Natural killer cell (primary cell): ENCODE measurements around the gene RNF220. TPM values are rescaled to one million over a fixed set of nuclear protein-coding genes. Genes with fewer than 3 reads are reported as not detected.

Source experiments
- ATAC-seq, 3 donors: fragments of 150-1000 bp in 2 of 3; fragments of 200-7000 bp in 1 of 3; cut with Tn5 transposase; 1 replicate in 1 of 3; 2 replicates in 2 of 3; pipeline ENCODE4 v1.10.0; 2021; ENCODE audit warnings: mild to moderate bottlenecking in 2 of 3, moderate library complexity in 2 of 3
- DNase-seq, 2 donors: peaks; one replicate each; pipeline versions ENCODE4 v3.0.0 to v3.0.0-alpha.2; 2013 to 2021; ENCODE audit warnings: mixed read lengths in 1 of 2
- H3K27ac ChIP-seq: one replicate; pipeline ENCODE4 v1.5.1; 2013; ENCODE audit warnings: mild to moderate bottlenecking, low read length
- H3K27me3 ChIP-seq: one replicate; pipeline ENCODE4 v1.6.1; 2013; ENCODE audit warnings: low read length; ENCODE audit not compliant: control insufficient read depth, insufficient read depth
- H3K36me3 ChIP-seq: one replicate; pipeline ENCODE4 v1.6.1; 2013; ENCODE audit warnings: low read length; ENCODE audit not compliant: control insufficient read depth, insufficient read depth
- H3K4me1 ChIP-seq: one replicate; pipeline ENCODE4 v1.6.1; 2013; ENCODE audit warnings: low read length; ENCODE audit not compliant: control insufficient read depth, insufficient read depth
- H3K4me3 ChIP-seq: one replicate; pipeline ENCODE4 v1.5.1; 2013; ENCODE audit warnings: low read length
- H3K9me3 ChIP-seq: one replicate; pipeline ENCODE4 v1.6.1; 2013; ENCODE audit warnings: low read length; ENCODE audit not compliant: control insufficient read depth, insufficient read depth
- H3K27ac Mint-ChIP-seq, 2 donors: one replicate each; pipeline ENCODE4 v1.8.0; 2022; ENCODE audit warnings: mild to moderate bottlenecking in 2 of 2, mixed read lengths in 2 of 2, moderate library complexity in 1 of 2
- H3K27me3 Mint-ChIP-seq, 2 donors: one replicate each; pipeline ENCODE4 v1.8.0; 2022; ENCODE audit warnings: low read depth in 2 of 2, mixed read lengths in 2 of 2
- H3K36me3 Mint-ChIP-seq: one replicate; pipeline ENCODE4 v1.8.0; 2022; ENCODE audit warnings: mixed read lengths
- H3K4me1 Mint-ChIP-seq, 2 donors: one replicate each; pipeline ENCODE4 v1.8.0; 2022; ENCODE audit warnings: mixed read lengths in 2 of 2
- H3K4me3 Mint-ChIP-seq: one replicate; pipeline ENCODE4 v1.8.0; 2022; ENCODE audit warnings: mild to moderate bottlenecking, moderate library complexity, mixed read lengths
- H3K9me3 Mint-ChIP-seq, 2 donors: one replicate each; pipeline ENCODE4 v1.8.0; 2022; ENCODE audit warnings: mixed read lengths in 2 of 2
- WGBS: methylation state at CpG from one replicate; pipeline ENCODE4 v1.1.7; 2013; ENCODE audit warnings: missing lambda C conversion rate; ENCODE audit not compliant: insufficient coverage; 5-methylcytosine and 5-hydroxymethylcytosine counted together
- intact Hi-C: fragments of 100-400 bp; cut with micrococcal nuclease; formaldehyde crosslinking; loops from one replicate; pipeline ENCODE4 v1.14.2; 2022
- total RNA-seq, 4 donors: library from RNA; stranded (reverse); fragments of 120-200 nt in 1 of 4; gene quantifications; one replicate each; pipeline versions ENCODE4 v1.2.3 to v1.2.4, GENCODE V29; 2013 to 2022
- TF ChIP-seq, protein P1 (sequence below): fragments of 200-600 bp; IDR thresholded peaks from one replicate; pipeline ENCODE4 v1.8.0; 2022; ENCODE audit warnings: antibody characterized with exemption

The RNF220 gene
- total RNA-seq, 3 donors from 2014 or later (not counting 1 experiment from before 2014, with no cell fraction given): 88.5 to 107 (median 105) TPM

- peaks cover 0 to 24% of the 10 kb centered on the region in 2 donors for H3K4me1 Mint-ChIP-seq
- intact Hi-C loops: no loop called here
- H3K27ac ChIP-seq: no peak overlapping the region
- DNase-seq (no peak), ATAC-seq (no peak)
- H3K9me3 ChIP-seq: no peaks in the 10 kb centered on the region
- WGBS: 97% methylated on average over 18 of the region's 18 CpGs
- peaks cover 95% of the 10 kb centered on the region for H3K36me3 ChIP-seq
- TF ChIP-seq, protein P1, sequence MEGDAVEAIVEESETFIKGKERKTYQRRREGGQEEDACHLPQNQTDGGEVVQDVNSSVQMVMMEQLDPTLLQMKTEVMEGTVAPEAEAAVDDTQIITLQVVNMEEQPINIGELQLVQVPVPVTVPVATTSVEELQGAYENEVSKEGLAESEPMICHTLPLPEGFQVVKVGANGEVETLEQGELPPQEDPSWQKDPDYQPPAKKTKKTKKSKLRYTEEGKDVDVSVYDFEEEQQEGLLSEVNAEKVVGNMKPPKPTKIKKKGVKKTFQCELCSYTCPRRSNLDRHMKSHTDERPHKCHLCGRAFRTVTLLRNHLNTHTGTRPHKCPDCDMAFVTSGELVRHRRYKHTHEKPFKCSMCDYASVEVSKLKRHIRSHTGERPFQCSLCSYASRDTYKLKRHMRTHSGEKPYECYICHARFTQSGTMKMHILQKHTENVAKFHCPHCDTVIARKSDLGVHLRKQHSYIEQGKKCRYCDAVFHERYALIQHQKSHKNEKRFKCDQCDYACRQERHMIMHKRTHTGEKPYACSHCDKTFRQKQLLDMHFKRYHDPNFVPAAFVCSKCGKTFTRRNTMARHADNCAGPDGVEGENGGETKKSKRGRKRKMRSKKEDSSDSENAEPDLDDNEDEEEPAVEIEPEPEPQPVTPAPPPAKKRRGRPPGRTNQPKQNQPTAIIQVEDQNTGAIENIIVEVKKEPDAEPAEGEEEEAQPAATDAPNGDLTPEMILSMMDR: no peak
- no peaks in the 10 kb centered on the region for H3K9me3 Mint-ChIP-seq
- H3K27ac Mint-ChIP-seq: no peak overlapping the region
- no peak overlapping the region for H3K4me3 ChIP-seq
- no peaks in the 10 kb centered on the region for H3K4me1 ChIP-seq
- H3K4me3 Mint-ChIP-seq: no peak overlapping the region
- H3K27me3 Mint-ChIP-seq: no peaks in the 10 kb centered on the region
- H3K27me3 ChIP-seq: no peaks in the 10 kb centered on the region
- peaks cover 14% of the 10 kb centered on the region for H3K36me3 Mint-ChIP-seq
Observed at GRCh38 chr1:44645476-44646244, 240.6 kb downstream of the RNF220 start.

- no peak overlapping the region for H3K27ac ChIP-seq
- no peak overlapping the region for H3K4me3 Mint-ChIP-seq
- ATAC-seq: no peak
Observed at GRCh38 chr1:44646261-44647110, 241.4 kb downstream of the RNF220 start.

DNA sequence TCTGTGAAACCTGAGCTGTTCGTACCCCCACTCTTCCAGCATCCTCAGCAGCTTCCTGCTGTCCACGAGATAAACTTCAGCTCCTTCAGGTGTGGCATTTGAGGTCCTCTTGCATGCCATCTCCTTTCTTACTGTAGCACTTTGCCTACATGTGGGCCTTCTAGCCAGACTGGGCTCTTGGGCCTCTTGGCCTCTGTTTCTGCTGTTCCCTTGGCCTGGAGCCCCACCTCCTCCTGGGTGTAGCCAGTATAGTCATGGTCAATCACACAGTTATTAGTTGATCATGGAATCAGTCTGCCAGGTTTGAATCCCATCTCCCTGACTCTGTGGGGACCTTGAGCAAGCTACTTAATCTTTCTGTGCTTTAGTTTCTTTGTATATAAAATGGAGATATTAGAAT lies 242.8 kb downstream of the RNF220 start:
- Mint-ChIP-seq H3K27ac (no peak overlapping the region), H3K36me3 (peaks cover 7% of the 10 kb centered on the region), H3K4me1 (peaks cover 0 to 15% of the 10 kb centered on the region in 2 donors), H3K27me3 (no peaks in the 10 kb centered on the region), H3K4me3 (no peak overlapping the region), H3K9me3 (no peaks in the 10 kb centered on the region)
- TF ChIP-seq, protein P1: no peak
- H3K27me3 ChIP-seq: no peaks in the 10 kb centered on the region
- WGBS: 92% methylated on average over 2 of the region's 2 CpGs
- H3K36me3 ChIP-seq: peaks cover 81% of the 10 kb centered on the region
- DNase-seq (no peak), ATAC-seq (no peak)
- no peaks in the 10 kb centered on the region for H3K9me3 ChIP-seq
- no peak overlapping the region for H3K4me3 ChIP-seq
- intact Hi-C loops: no loop called here
- H3K27ac ChIP-seq: no peak overlapping the region
- peaks cover 2% of the 10 kb centered on the region for H3K4me1 ChIP-seq

More at GRCh38 chr1:44646261-44647110, 241.4 kb downstream of the RNF220 start:
- Histone ChIP-seq H3K27me3 (no peaks in the 10 kb centered on the region), H3K36me3 (peaks cover 94% of the 10 kb centered on the region), H3K9me3 (no peaks in the 10 kb centered on the region), H3K4me1 (no peaks in the 10 kb centered on the region), H3K4me3 (no peak overlapping the region)
- no peak for DNase-seq
- 97% methylated on average over 22 of the region's 28 CpGs for WGBS
- peaks cover 0 to 26% of the 10 kb centered on the region in 2 donors for H3K4me1 Mint-ChIP-seq
- TF ChIP-seq, protein P1: no peak
- H3K27ac Mint-ChIP-seq: peak overlapping the region; percentile 53 to 59
- no peaks in the 10 kb centered on the region for H3K9me3 Mint-ChIP-seq
- intact Hi-C loops: no loop called here
- H3K36me3 Mint-ChIP-seq: peaks cover 14% of the 10 kb centered on the region
- no peaks in the 10 kb centered on the region for H3K27me3 Mint-ChIP-seq
